ENCODE measurements around the gene PIK3IP1. TPM values are rescaled to one million over a fixed set of nuclear protein-coding genes. Genes with fewer than 3 reads are reported as not detected.

PIK3IP1 gene
- total RNA-seq, 6 experiments from 2014 or later, result 8.3 to 11.3 (median 8.9) TPM

DNA sequence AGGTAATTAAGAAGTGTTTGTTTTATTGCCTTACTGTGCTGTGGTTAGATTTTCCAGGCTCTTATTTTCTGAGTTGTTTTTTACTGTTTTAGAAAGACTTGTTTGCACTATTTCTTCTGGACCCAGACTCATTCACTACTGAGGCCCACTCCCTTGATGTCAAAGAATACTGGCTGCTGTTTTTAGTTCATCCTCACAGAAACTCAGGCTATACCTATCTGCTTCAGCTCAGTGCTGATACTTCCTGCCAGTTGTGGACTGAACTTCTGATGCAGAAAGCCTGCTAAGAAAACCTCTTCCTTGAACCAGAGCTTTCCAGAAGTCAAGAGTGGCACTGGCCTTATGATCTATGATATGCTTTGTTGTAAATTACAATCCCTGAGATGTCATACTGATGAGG is 15.9 kb upstream of the PIK3IP1 start:
- Mint-ChIP-seq H3K4me3 (no peak overlapping the region), H3K9me3 (no peaks in the 10 kb centered on the region), H3K4me1 (ENCODE audit: low read depth) (peaks cover 1% of the 10 kb centered on the region), H3K36me3 (ENCODE audit: low read depth) (no peaks in the 10 kb centered on the region), H3K27ac (no peak overlapping the region), H3K27me3 (ENCODE audit: insufficient read depth) (peaks cover 2% of the 10 kb centered on the region; the same call in 1 of the 2 replicates)
- TF ChIP-seq CTCF (IDR thresholded peaks at IDR 0.05), result no peak
- DNase-seq, result no peak

DNA sequence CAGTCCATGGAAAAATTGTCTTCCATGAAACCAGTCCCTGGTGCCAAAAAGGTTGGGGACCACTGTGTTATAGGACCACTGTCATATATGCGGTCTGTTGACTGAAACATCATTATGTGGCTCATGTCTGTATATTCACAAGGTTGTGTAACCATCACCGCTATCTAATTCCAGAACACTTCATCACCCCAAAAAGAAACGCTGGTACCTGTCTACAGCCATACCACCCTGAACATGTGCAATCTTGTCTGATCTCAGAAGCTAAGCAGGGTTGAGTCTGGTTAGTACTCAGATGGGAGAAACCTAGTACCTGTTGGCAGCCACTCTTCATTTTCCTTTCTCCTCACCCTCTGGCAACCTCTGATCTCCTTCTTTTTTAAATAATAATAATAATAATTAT is 12.9 kb upstream of the PIK3IP1 start:
- Mint-ChIP-seq H3K4me1 (ENCODE audit: low read depth) (no peaks in the 10 kb centered on the region), H3K27ac (no peak overlapping the region), H3K4me3 (no peak overlapping the region)

GRCh38 chr22:31302537-31302936 is 10.2 kb upstream of the PIK3IP1 start:
- no peak for DNase-seq
- Mint-ChIP-seq H3K27me3 (ENCODE audit: insufficient read depth) (peaks cover 11% of the 10 kb centered on the region), H3K27ac (no peak overlapping the region), H3K36me3 (ENCODE audit: low read depth) (no peaks in the 10 kb centered on the region), H3K9me3 (no peaks in the 10 kb centered on the region), H3K4me1 (ENCODE audit: low read depth) (no peaks in the 10 kb centered on the region), H3K4me3 (no peak overlapping the region)
- TF ChIP-seq CTCF (IDR thresholded peaks at IDR 0.05), result no peak

More for the DNA sequence above, 12.9 kb upstream of the PIK3IP1 start:
- Mint-ChIP-seq H3K9me3 (no peaks in the 10 kb centered on the region), H3K27me3 (ENCODE audit: insufficient read depth) (peaks cover 11% of the 10 kb centered on the region), H3K36me3 (ENCODE audit: low read depth) (no peaks in the 10 kb centered on the region)
- TF ChIP-seq CTCF (IDR thresholded peaks at IDR 0.05), result no peak
- DNase-seq, result no peak

DNA sequence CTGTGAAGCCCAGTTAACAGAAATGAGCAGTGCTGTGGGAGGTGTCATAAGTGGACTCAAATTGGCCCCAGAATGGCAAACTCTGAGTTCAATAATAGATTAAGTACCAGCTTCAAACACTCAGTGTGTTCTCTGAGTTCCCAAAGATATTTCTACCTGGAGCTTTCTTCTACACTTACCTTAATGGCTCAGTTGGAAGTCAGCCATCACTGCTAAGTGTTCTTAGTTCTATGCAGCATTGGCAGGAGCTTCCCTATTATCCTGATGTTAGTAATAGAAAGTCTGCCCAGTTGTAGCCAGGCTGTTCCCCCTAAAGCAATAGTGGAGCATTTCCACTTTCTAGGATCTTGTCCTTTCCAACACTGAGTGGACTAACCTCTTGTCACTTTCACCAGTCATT is 9.7 kb upstream of the PIK3IP1 start:
- no peak overlapping the region for H3K27ac Mint-ChIP-seq
- H3K27me3 Mint-ChIP-seq (ENCODE audit: insufficient read depth), result peaks cover 11% of the 10 kb centered on the region
- peaks cover 2% of the 10 kb centered on the region for H3K4me1 Mint-ChIP-seq (ENCODE audit: low read depth)
- no peak overlapping the region for H3K4me3 Mint-ChIP-seq
- no peak for TF ChIP-seq CTCF (IDR thresholded peaks at IDR 0.05)
- DNase-seq, result no peak
- no peaks in the 10 kb centered on the region for H3K9me3 Mint-ChIP-seq
- no peaks in the 10 kb centered on the region for H3K36me3 Mint-ChIP-seq (ENCODE audit: low read depth)

- Mint-ChIP-seq H3K36me3 (ENCODE audit: low read depth) (no peaks in the 10 kb centered on the region), H3K4me1 (ENCODE audit: low read depth) (peaks cover 13% of the 10 kb centered on the region), H3K4me3 (no peak overlapping the region), H3K9me3 (no peaks in the 10 kb centered on the region), H3K27ac (no peak overlapping the region), H3K27me3 (ENCODE audit: insufficient read depth) (peaks cover 11% of the 10 kb centered on the region)
- no peak for TF ChIP-seq CTCF (IDR thresholded peaks at IDR 0.05)
- no peak for DNase-seq
These were observed 8.6 kb upstream of the PIK3IP1 start for GRCh38 chr22:31300896-31301295.
